SK-N-SH (cell line): Measurements from ENCODE around the gene GFY. TPM values are rescaled to one million over a fixed set of nuclear protein-coding genes. Genes with fewer than 3 reads are reported as not detected.

Source experiments
- CTCF ChIA-PET: fragments of 300-600, 350-600 bp; formaldehyde crosslinking; extraction: SDS; loops from one replicate; lab custom pipeline; 2021; lab: Yijun Ruan, JAX
- POLR2A ChIA-PET: fragments of 350-600 bp; sonication (Branson Sonifier 250); formaldehyde crosslinking; extraction: SDS; loops from one replicate; lab custom pipeline; 2020; ENCODE audit warnings: antibody characterized with exemption, inconsistent platforms; lab: Yijun Ruan, JAX
- DNase-seq: peaks from one replicate; pipeline ENCODE4 v3.0.0; 2012
- H2AFZ ChIP-seq: fragments of 200-600 bp; sonication (generic); 2 replicates; pipeline ENCODE4 v1.8.1; 2016; ENCODE audit warnings: antibody characterized with exemption, mild to moderate bottlenecking, low read depth
- H3F3A ChIP-seq: fragments of 200-600 bp; sonication (generic); replicated peaks from 2 replicates; pipeline ENCODE3; 2016; ENCODE audit warnings: antibody characterized with exemption, mild to moderate bottlenecking; ENCODE audit not compliant: insufficient read depth
- H3K27ac ChIP-seq, 2 experiments: fragments of 200-500 bp in 1 of 2; fragments of 200-600 bp in 1 of 2; sonication (Bioruptor generic) in 1 of 2; sonication (generic), shearing (Covaris generic) in 1 of 2; 2 replicates each; pipeline versions ENCODE4 v1.5.1 to v1.6.1; 2014 to 2016; ENCODE audit warnings: low read depth in 2 of 2, inconsistent platforms in 1 of 2, low read length in 1 of 2, mild to moderate bottlenecking in 1 of 2, mixed read lengths in 1 of 2
- H3K27me3 ChIP-seq: fragments of 200-600 bp; sonication (generic), shearing (Covaris generic); 2 replicates; pipeline ENCODE4 v1.6.1; 2016; ENCODE audit warnings: mixed run types; ENCODE audit not compliant: insufficient read depth
- H3K36me3 ChIP-seq, 2 experiments: fragments of 200-500 bp in 1 of 2; fragments of 200-600 bp in 1 of 2; sonication (Bioruptor generic) in 1 of 2; sonication (generic) in 1 of 2; replicated peaks in 1 of 2; 2 replicates each; pipeline versions ENCODE3 to v1.5.1; 2014 to 2016; ENCODE audit warnings: low read length in 1 of 2, mild to moderate bottlenecking in 1 of 2; ENCODE audit not compliant: insufficient read depth in 2 of 2, control insufficient read depth in 1 of 2
- H3K4me1 ChIP-seq, 2 experiments: fragments of 200-500 bp in 1 of 2; fragments of 200-600 bp in 1 of 2; sonication (Bioruptor generic) in 1 of 2; sonication (generic), shearing (Covaris generic) in 1 of 2; 2 replicates each; pipeline versions ENCODE4 v1.5.1 to v1.6.1; 2014 to 2016; ENCODE audit warnings: low read depth in 1 of 2, low read length in 1 of 2, mixed run types in 1 of 2; ENCODE audit not compliant: insufficient read depth in 2 of 2, control insufficient read depth in 1 of 2
- H3K4me2 ChIP-seq: fragments of 200-600 bp; sonication (generic), shearing (Covaris generic); 2 replicates; pipeline ENCODE4 v1.6.1; 2017; ENCODE audit warnings: mixed run types
- H3K4me3 ChIP-seq, 2 experiments: fragments of 200-500 bp in 1 of 2; fragments of 200-600 bp in 1 of 2; sonication (Bioruptor generic) in 1 of 2; sonication (generic), shearing (Covaris generic) in 1 of 2; 2 replicates each; pipeline versions ENCODE4 v1.5.1 to v1.8.1; 2014 to 2016; ENCODE audit warnings: low read depth in 2 of 2, inconsistent platforms in 1 of 2, low read length in 1 of 2, mild to moderate bottlenecking in 1 of 2, mixed read lengths in 1 of 2, moderate library complexity in 1 of 2
- H3K79me2 ChIP-seq: fragments of 200-600 bp; sonication (generic); 2 replicates; pipeline ENCODE4 v1.8.1; 2017; ENCODE audit warnings: mild to moderate bottlenecking; ENCODE audit not compliant: insufficient read depth
- H3K9ac ChIP-seq: fragments of 200-600 bp; sonication (generic); 2 replicates; pipeline ENCODE4 v1.6.1; 2017; ENCODE audit warnings: mixed run types
- H3K9me2 ChIP-seq: fragments of 200-600 bp; sonication (generic); 2 replicates; pipeline ENCODE4 v1.6.1; 2017; ENCODE audit warnings: mixed run types
- H3K9me3 ChIP-seq: fragments of 200-600 bp; sonication (generic); 2 replicates; pipeline ENCODE4 v1.6.1; 2017; ENCODE audit warnings: mixed run types, mild to moderate bottlenecking, moderate library complexity
- H4K20me1 ChIP-seq: fragments of 200-600 bp; sonication (generic); 2 replicates; pipeline ENCODE4 v1.6.1; 2017; ENCODE audit warnings: mild to moderate bottlenecking, mixed run types; ENCODE audit not compliant: insufficient read depth
- EZH2phosphoT487 ChIP-seq: fragments of 200-600 bp; sonication (generic); IDR thresholded peaks from 2 replicates; pipeline ENCODE4 v1.6.1; 2017; ENCODE audit warnings: low read depth, mixed run types, mild to moderate bottlenecking, antibody characterized with exemption, moderate library complexity, borderline replicate concordance
- IRF3 ChIP-seq: fragments of 150-350 bp; IDR thresholded peaks from 2 replicates; pipeline ENCODE4 v1.6.1; 2016; ENCODE audit warnings: mild to moderate bottlenecking, low read depth, low read length
- JUND ChIP-seq: IDR thresholded peaks from 2 replicates; pipeline ENCODE4 v1.4.0; 2012
- MXI1 ChIP-seq: IDR thresholded peaks from 2 replicates; pipeline ENCODE4 v1.6.1; 2012; ENCODE audit warnings: mild to moderate bottlenecking, low read depth, low read length, improper control_type of control experiment
- POLR2AphosphoS5 ChIP-seq: IDR thresholded peaks from 2 replicates; pipeline ENCODE4 v1.6.1; 2012; ENCODE audit warnings: low read depth, low read length
- RAD21 ChIP-seq: IDR thresholded peaks from 2 replicates; pipeline ENCODE4 v1.6.1; 2012; ENCODE audit warnings: mild to moderate bottlenecking, low read length
- TCF12 ChIP-seq: IDR thresholded peaks from 2 replicates; pipeline ENCODE4 v1.4.0; 2012
- WGBS: methylation state at CpG from one replicate; pipeline ENCODE4 v1.1.6; 2017; ENCODE audit warnings: low lambda C conversion rate; 5-methylcytosine and 5-hydroxymethylcytosine counted together
- polyA plus RNA-seq, 3 experiments: library from polyadenylated mRNA; depleted of rRNA; stranded (reverse); fragments of >200 nt; gene quantifications; 2 replicates each; pipeline ENCODE4 v1.2.3, GENCODE V29; 2012
- TF ChIP-seq, protein P1 (sequence below): IDR thresholded peaks from 2 replicates; pipeline ENCODE4 v1.4.0; 2012; ENCODE audit warnings: low read depth, borderline replicate concordance
- TF ChIP-seq, protein P2 (sequence below): IDR thresholded peaks from 2 replicates; pipeline ENCODE4 v1.4.0; 2012; ENCODE audit warnings: low read depth, borderline replicate concordance

Gene GFY
- polyA plus RNA-seq, 1 of the 3 experiments (the other 2 are of a cell fraction), result not detected

- TF ChIP-seq, protein P1, sequence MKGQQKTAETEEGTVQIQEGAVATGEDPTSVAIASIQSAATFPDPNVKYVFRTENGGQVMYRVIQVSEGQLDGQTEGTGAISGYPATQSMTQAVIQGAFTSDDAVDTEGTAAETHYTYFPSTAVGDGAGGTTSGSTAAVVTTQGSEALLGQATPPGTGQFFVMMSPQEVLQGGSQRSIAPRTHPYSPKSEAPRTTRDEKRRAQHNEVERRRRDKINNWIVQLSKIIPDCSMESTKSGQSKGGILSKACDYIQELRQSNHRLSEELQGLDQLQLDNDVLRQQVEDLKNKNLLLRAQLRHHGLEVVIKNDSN, result no peak
- TF ChIP-seq POLR2AphosphoS5, result no peak
- TF ChIP-seq IRF3, result no peak
- no peak for TF ChIP-seq TCF12
- TF ChIP-seq, protein P2, sequence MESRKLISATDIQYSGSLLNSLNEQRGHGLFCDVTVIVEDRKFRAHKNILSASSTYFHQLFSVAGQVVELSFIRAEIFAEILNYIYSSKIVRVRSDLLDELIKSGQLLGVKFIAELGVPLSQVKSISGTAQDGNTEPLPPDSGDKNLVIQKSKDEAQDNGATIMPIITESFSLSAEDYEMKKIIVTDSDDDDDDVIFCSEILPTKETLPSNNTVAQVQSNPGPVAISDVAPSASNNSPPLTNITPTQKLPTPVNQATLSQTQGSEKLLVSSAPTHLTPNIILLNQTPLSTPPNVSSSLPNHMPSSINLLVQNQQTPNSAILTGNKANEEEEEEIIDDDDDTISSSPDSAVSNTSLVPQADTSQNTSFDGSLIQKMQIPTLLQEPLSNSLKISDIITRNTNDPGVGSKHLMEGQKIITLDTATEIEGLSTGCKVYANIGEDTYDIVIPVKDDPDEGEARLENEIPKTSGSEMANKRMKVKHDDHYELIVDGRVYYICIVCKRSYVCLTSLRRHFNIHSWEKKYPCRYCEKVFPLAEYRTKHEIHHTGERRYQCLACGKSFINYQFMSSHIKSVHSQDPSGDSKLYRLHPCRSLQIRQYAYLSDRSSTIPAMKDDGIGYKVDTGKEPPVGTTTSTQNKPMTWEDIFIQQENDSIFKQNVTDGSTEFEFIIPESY, result no peak
- no peak for TF ChIP-seq RAD21
- TF ChIP-seq, all 33 proteins: peak for 0
Observed at GRCh38 chr19:49427339-49427738, 2.2 kb downstream of the GFY start (continued).

GRCh38 chr19:49427855-49428546 is 2.8 kb downstream of the GFY start:
- 6% methylated on average over 21 of the region's 45 CpGs for WGBS
- Histone ChIP-seq H3F3A (peaks cover 13% of the 10 kb centered on the region), H3K9me3 (no peaks in the 10 kb centered on the region), H3K79me2 (no peaks in the 10 kb centered on the region), H3K4me2 (peak overlapping the region; percentile 66), H2AFZ (peak overlapping the region; percentile 9; the same call in 1 of the 2 replicates), H3K27ac (no peak overlapping the region), H3K27me3 (peaks cover 99% of the 10 kb centered on the region), H3K4me3 (peak overlapping the region in 1 of 2 experiments; percentile 32; a peak in 1 of 4 replicates), H4K20me1 (no peaks in the 10 kb centered on the region), H3K4me1 (peaks cover 0 to 4% of the 10 kb centered on the region in 2 experiments; a peak in 1 of 4 replicates), H3K36me3 (no peaks in the 10 kb centered on the region), H3K9ac (no peak overlapping the region), H3K9me2 (no peaks in the 10 kb centered on the region)
- ChIA-PET CTCF (interaction anchor here (1.9 to 6.2 kb wide), 2 partner anchors 8 to 37 kb away, joined by 6 to 51 read pairs; no protein-coding TSS in a partner anchor), POLR2A (no interaction called here)
- DNase-seq, result peak; percentile 70
- TF ChIP-seq MXI1 (peak; percentile 19; the same call in 1 of the 2 replicates), EZH2phosphoT487 (peak; percentile 91; the same call in 1 of the 2 replicates), JUND (no peak)
- TF ChIP-seq, all 33 proteins: peak for 2
